HFFc6 (cell line): ENCODE measurements around the gene SRPK1. TPM values are rescaled to one million over a fixed set of nuclear protein-coding genes. Genes with fewer than 3 reads are reported as not detected.

Source experiments
- DNase-seq: peaks from one replicate; pipeline ENCODE4 v3.0.0-alpha.2; 2018
- H3K27ac Mint-ChIP-seq: 2 replicates; pipeline ENCODE4 v1.8.0; 2020; ENCODE audit warnings: mild to moderate bottlenecking, mixed read lengths
- H3K27me3 Mint-ChIP-seq: 2 replicates; pipeline ENCODE4 v1.8.0; 2021; ENCODE audit warnings: mild to moderate bottlenecking, moderate library complexity, mixed read lengths; ENCODE audit not compliant: insufficient read depth
- H3K36me3 Mint-ChIP-seq: 2 replicates; pipeline ENCODE4 v1.8.0; 2021; ENCODE audit warnings: low read depth, mixed read lengths
- H3K4me1 Mint-ChIP-seq: 2 replicates; pipeline ENCODE4 v1.8.0; 2020; ENCODE audit warnings: low read depth, mixed read lengths
- H3K4me3 Mint-ChIP-seq: 2 replicates; pipeline ENCODE4 v1.8.0; 2020; ENCODE audit warnings: mild to moderate bottlenecking, moderate library complexity, mixed read lengths
- H3K9me3 Mint-ChIP-seq: 2 replicates; pipeline ENCODE4 v1.8.0; 2020; ENCODE audit warnings: mild to moderate bottlenecking, mixed read lengths
- total RNA-seq, 6 experiments: library from RNA; stranded (reverse); fragmentation: NEBNext Ultra II Directional; extraction: Animal tissue kit (Norgen Biotek cat#: 25700); gene quantifications; 2 replicates in 1 of 6; 3 replicates in 5 of 6; pipeline ENCODE4 v1.2.3, GENCODE V29; 2021
- TF ChIP-seq, protein P1 (sequence below): fragments of 200-600 bp; sonication (generic); IDR thresholded peaks from 2 replicates; pipeline ENCODE4 v1.5.0; 2021; ENCODE audit warnings: antibody characterized with exemption, mild to moderate bottlenecking

The SRPK1 gene
- total RNA-seq, 6 experiments from 2014 or later = 45.9 to 55.2 (median 48.3) TPM

DNA sequence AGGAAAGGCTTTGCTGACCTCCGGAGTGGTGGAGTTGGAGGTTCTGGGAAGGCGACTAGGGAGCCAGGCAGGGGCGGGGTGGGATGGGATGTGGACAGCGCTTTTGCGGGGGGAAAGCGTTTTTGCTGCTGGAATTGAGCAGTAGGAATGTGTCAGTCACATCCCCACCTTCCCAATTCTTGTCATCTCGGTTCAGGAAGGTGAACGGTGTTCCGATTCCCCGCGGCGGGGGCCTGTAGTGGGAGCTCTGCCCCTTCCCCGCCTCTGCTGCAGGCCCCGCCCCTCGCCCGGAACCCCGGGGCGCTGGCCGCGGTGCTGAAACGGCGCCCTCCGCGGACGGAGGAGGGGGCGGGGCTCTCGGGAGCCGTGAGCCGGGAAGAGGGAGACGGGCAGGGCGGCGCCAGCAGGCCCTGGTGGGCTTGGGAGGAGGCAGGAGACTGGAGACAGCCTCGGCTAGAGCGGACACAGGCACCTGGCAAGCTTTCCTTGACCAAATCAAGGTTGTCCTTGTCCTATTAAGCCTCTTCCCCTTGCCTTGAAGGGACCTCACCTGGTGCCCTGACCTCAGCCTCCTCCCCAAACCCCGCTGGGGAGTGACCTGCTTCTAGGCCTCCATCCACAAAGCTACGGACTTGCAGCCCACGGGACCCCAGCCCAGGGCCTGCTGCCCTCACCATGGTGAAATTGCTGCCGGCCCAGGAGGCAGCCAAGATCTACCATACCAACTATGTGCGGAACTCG lies 115.7 kb downstream of the SRPK1 start, which contains the start of gene LHFPL5:
Gene LHFPL5, plus strand, starts transcription at position 357 of the 741 bp plus-strand sequence. Its CDS starts 319 bp downstream, at position 676.
- H3K9me3 Mint-ChIP-seq = no peaks in the 10 kb centered on the region
- no peak within 1 kb of the TSS for H3K4me3 Mint-ChIP-seq
- H3K4me1 Mint-ChIP-seq = no peaks in the 10 kb centered on the region
- H3K27me3 Mint-ChIP-seq = peaks cover 13% of the 10 kb centered on the region
- no peak within 1 kb of the TSS for H3K27ac Mint-ChIP-seq
- H3K36me3 Mint-ChIP-seq = no peaks in the 10 kb centered on the region
- no peak for DNase-seq
- TF ChIP-seq, protein P1, sequence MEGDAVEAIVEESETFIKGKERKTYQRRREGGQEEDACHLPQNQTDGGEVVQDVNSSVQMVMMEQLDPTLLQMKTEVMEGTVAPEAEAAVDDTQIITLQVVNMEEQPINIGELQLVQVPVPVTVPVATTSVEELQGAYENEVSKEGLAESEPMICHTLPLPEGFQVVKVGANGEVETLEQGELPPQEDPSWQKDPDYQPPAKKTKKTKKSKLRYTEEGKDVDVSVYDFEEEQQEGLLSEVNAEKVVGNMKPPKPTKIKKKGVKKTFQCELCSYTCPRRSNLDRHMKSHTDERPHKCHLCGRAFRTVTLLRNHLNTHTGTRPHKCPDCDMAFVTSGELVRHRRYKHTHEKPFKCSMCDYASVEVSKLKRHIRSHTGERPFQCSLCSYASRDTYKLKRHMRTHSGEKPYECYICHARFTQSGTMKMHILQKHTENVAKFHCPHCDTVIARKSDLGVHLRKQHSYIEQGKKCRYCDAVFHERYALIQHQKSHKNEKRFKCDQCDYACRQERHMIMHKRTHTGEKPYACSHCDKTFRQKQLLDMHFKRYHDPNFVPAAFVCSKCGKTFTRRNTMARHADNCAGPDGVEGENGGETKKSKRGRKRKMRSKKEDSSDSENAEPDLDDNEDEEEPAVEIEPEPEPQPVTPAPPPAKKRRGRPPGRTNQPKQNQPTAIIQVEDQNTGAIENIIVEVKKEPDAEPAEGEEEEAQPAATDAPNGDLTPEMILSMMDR = no peak

DNA sequence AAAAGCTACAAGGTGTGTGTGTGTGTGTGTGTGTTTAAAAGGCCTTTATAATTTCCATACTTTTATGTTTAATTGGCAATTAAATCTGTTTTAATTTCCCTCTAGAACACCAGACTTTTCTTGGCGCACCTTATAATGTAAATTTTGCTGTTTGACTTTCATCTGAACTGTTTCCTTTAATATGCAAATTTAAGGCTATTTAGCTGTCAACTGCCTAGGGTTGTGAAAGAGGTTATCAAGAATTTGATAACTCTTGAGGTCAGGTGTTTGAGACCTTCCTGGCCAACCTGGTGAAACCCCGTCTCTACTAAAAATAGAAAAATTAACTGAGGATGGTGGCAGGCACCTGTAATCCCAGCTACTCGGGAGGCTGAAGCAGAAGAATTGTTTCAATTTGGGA lies 119.8 kb downstream of the SRPK1 start:
- Mint-ChIP-seq H3K27me3 (peaks cover 18% of the 10 kb centered on the region), H3K4me1 (no peaks in the 10 kb centered on the region), H3K9me3 (no peaks in the 10 kb centered on the region), H3K36me3 (no peaks in the 10 kb centered on the region), H3K4me3 (no peak overlapping the region), H3K27ac (no peak overlapping the region)
- TF ChIP-seq, protein P1 = no peak
- DNase-seq = no peak

DNA sequence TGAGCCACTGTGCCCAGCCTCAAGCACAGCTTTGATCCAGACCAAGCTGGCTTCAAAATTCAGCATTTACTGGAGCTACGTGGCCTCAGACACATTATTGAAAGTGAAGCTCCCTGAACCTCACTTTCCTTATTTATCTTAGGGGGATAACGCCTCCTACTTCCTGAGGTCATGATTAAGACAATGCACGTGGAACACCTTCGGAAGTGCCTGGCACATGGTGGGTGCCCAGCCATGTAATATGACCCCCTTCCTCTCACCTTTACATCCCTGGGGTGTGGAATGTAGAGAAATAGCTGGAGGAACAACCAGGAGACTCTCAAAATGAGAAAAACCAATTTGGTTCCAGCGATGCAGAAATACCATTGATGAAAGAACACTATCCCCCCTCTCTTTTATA lies 122.2 kb downstream of the SRPK1 start:
- no peaks in the 10 kb centered on the region for H3K4me1 Mint-ChIP-seq
- DNase-seq = no peak
- peaks cover 33% of the 10 kb centered on the region for H3K27me3 Mint-ChIP-seq
- H3K4me3 Mint-ChIP-seq = no peak overlapping the region
- H3K27ac Mint-ChIP-seq = no peak overlapping the region
- TF ChIP-seq, protein P1 = no peak
- H3K9me3 Mint-ChIP-seq = no peaks in the 10 kb centered on the region
- no peaks in the 10 kb centered on the region for H3K36me3 Mint-ChIP-seq

DNA sequence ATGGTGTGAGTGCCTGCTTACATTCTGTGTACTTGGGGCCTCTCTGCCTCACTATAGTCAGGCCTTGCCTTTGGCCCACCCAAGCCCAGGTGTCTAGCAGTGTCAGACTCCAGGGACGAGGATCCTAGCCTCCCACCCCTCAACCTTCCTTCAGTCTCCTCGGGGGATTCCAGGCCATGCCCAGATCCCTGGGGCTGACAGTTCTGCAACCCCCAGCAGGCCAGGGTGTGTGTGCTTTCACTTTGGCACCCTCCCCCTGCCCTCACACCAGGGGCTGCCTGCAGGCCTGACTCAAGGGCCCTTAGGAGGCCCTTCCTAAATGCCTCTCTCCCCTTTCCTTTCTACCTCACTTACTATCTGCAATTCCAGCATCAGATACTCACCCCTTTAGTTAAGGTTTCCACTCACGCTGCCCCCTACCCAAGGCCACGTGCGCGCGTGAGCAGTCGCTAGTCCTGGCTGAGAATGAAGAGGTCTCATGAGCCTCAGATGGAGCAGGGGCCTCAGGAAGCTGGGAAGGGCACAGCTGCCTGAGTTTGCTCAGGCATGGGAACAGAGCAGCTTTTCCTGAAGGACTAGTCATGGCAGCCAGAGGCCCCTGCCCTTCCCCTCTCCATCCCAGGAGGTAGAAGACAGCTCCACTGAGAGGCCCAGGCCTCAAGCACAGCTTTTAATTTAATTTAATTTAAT lies 122.9 kb downstream of the SRPK1 start:
- no peak overlapping the region for H3K27ac Mint-ChIP-seq
- H3K36me3 Mint-ChIP-seq = no peaks in the 10 kb centered on the region
- no peak overlapping the region for H3K4me3 Mint-ChIP-seq
- no peaks in the 10 kb centered on the region for H3K4me1 Mint-ChIP-seq
- H3K27me3 Mint-ChIP-seq = peaks cover 39% of the 10 kb centered on the region
- DNase-seq = no peak
- TF ChIP-seq, protein P1 = no peak
- no peaks in the 10 kb centered on the region for H3K9me3 Mint-ChIP-seq

DNA sequence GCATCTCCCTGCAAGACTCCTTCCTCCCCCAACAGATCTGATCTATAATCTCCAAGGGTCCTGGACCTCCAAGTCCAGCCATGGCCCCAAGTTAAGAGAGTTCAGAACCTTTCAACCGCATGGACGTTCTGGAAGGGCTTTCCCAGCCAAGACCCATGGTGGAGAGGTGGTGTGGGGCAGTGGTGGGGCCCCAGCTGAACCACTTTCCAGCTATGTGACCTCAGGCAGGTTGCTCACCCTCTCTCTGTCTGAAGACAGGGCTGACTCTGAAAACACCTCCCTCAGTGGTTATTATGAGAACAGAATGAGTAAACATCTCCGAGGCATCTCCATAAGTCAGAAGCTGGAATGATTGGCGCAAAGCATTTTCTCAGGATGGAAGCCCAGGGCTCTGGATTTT lies 124.7 kb downstream of the SRPK1 start:
- no peak overlapping the region for H3K4me3 Mint-ChIP-seq
- TF ChIP-seq, protein P1 = no peak
- DNase-seq = no peak
- H3K4me1 Mint-ChIP-seq = no peaks in the 10 kb centered on the region
- H3K27ac Mint-ChIP-seq = no peak overlapping the region
- no peaks in the 10 kb centered on the region for H3K36me3 Mint-ChIP-seq
- H3K27me3 Mint-ChIP-seq = peaks cover 49% of the 10 kb centered on the region
- H3K9me3 Mint-ChIP-seq = no peaks in the 10 kb centered on the region
